ENCODE measurements around the gene PCDHB2.
A peak's percentile ranks its signal among the peaks of the same experiment; 100 is the strongest.
"Not testable (repeated sequence)": the region's sequence is repeated elsewhere in the genome, so short reads cannot be mapped to it uniquely, and the experiment has no call there.

The PCDHB2 gene

GRCh38 chr5:141094481-141095262 lies at the start of gene PCDHB2:
PCDHB2 (plus strand) TSS chr5:141094615; CDS start chr5:141094791, 176 bp downstream.
- DNase-seq = peak; percentile 18

DNA sequence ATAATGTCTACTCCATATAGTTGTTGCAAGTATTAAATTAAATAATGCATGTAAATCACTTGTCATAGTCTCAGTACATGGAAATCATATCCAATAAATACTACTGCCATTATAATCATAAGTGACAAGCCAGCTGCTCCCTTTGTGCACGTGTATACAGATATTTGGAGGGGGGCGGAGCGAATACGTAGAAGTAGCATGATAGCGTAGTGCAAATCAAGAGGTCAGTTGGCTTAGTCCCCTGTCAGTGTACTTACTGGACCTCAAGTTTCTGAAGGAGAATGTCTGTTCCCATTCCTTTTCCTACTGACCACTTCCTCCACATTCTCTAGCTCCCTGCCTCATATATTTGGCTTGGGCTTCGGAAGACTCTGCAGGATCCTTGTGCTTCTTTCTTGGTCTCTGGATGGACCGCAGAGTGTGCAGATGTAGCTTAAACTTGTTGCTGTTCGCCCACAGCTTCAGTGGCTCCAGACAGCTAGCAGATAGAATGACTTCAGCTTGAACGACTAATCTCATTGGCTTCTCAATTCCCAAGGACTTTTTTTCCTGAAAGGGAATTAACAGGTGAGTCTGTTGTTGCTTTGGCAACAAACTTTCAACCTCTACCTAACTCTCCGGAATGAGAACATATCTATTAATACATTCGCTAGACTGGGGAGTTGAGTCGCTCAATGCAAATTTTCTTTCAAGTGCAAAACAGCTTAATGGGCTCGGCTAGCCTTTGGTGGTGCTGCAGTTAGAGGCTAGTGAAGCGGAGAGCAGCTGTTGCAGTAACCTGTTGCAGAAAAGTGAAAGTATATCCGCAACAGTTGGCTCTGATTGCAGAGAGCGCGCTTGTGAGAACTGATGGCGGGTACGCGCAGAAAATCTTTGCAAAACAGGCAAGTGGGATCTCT lies 43.5 kb upstream of the PCDHB2 start, which contains the start of gene PCDHB1:
Gene PCDHB1, plus strand, starts transcription at position 753 of the 899 bp plus-strand sequence. Its CDS starts 97 bp downstream, at position 850.
- DNase-seq = no peak

GRCh38 chr5:141051521-141051866 lies 42.9 kb upstream of the PCDHB2 start:
- no peak for DNase-seq

- no peak for DNase-seq
These were observed 16.6 kb upstream of the PCDHB2 start for GRCh38 chr5:141077826-141078225.

DNA sequence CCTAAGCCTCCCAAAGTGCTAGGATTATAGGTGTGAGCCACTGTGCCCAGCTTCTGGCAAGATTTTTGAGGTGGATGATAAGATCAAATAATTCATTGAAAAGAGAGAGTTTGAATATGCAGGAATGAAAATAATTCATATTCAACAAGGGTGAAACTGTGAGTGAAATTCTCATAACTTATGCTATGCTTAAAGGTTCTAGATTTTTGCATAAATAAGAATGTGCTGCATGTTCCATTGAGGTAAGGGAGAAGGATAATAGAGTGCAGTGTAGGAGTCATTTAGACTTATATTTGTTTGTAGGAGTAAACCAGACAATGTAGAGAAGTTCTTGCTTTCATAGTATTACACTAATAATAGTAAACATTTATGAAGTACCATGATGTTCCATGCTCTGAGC lies 12.2 kb upstream of the PCDHB2 start:
- no peak for DNase-seq

DNA sequence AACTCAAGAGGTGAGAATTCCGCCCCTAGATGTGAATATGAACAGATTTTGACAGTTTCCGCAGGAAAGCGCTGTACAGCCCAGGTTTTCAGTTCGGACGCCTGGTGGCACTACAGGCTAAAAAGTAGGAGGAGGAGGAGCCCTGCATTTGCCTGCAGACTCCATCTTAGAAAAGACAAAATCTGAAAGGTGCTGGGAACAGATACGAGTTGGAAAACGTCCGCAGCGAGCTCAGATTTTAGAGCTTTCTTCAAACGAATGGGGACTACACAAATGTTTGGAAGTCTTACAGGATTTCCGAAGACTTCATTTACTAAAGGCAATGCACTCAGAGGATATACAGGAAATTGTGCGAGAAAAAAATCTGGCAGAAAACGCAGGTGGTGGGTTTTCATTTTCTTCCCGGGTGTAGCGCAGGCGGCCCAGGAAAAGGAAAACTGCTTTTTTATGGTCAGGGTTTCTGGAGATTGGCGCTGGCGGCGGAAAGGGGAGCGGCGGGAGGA lies 9.9 kb upstream of the PCDHB2 start:
- peak; percentile 23 for DNase-seq

DNA sequence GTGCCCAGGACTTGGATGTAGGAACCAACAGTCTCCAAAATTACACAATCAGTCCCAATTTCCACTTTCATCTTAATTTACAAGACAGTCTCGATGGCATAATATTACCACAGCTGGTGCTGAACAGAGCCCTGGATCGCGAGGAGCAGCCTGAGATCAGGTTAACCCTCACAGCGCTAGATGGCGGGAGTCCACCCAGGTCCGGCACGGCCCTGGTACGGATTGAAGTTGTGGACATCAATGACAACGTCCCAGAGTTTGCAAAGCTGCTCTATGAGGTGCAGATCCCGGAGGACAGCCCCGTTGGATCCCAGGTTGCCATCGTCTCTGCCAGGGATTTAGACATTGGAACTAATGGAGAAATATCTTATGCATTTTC lies 837 bp downstream of the PCDHB2 start:
- no peak for DNase-seq

DNA sequence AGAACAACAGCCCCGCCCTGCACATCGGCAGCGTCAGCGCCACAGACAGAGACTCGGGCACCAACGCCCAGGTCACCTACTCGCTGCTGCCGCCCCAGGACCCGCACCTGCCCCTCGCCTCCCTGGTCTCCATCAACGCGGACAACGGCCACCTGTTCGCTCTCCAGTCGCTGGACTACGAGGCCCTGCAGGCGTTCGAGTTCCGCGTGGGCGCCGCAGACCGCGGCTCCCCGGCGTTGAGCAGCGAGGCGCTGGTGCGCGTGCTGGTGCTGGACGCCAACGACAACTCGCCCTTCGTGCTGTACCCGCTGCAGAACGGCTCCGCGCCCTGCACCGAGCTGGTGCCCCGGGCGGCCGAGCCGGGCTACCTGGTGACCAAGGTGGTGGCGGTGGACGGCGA lies 1.8 kb downstream of the PCDHB2 start:
- not testable (repeated sequence) for DNase-seq

GRCh38 chr5:141096586-141096985 lies 2.2 kb downstream of the PCDHB2 start:
- DNase-seq = not testable (repeated sequence)

GRCh38 chr5:141100243-141100805 lies 5.9 kb downstream of the PCDHB2 start, which contains the start of gene PCDHB3:
PCDHB3 (plus strand) TSS chr5:141100473; CDS start chr5:141100650, 177 bp downstream.
- DNase-seq = peak; percentile 19

DNA sequence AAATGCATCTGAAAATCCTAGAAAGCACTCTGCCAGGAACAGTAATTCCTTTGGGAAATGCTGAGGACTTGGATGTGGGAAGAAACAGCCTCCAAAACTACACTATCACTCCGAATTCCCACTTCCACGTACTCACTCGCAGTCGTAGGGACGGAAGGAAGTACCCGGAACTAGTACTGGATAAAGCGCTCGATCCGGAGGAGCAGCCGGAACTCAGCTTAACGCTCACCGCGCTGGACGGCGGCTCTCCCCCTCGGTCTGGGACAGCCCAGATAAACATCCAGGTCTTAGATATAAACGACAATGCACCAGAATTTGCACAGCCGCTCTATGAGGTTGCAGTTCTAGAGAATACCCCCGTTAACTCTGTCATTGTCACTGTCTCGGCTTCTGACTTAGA lies 6.6 kb downstream of the PCDHB2 start:
- no peak for DNase-seq

- DNase-seq = not testable (repeated sequence)
These were observed 7.7 kb downstream of the PCDHB2 start for GRCh38 chr5:141102070-141102469.

DNA sequence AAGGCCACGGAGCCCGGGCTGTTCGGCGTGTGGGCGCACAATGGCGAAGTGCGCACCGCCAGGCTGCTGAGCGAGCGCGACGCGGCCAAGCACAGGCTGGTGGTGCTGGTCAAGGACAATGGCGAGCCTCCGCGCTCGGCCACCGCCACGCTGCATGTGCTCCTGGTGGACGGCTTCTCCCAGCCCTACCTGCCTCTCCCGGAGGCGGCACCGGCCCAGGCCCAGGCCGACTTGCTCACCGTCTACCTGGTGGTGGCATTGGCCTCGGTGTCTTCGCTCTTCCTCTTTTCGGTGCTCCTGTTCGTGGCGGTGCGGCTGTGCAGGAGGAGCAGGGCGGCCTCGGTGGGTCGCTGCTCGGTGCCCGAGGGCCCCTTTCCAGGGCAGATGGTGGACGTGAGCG lies 8.1 kb downstream of the PCDHB2 start:
- not testable (repeated sequence) for DNase-seq

DNA sequence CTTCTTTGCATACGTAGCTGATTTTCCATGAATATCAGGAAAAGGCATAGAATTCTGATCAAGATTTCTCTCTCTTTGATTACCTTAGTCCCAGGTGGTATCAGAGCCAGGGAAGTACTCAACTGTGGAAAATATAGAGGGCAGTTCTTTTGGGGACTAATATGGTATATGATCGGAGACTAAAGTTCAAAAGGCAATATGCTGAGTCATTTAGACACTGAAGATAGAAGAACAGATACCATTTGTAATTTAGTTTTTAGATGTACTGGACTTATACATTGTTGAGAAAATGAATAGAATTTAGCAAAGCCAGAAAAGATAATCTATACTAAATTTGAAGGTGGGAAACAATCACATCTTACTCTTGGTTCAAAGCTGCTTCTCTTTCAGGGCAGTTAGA lies 10.9 kb downstream of the PCDHB2 start:
- no peak for DNase-seq

- no peak for DNase-seq
These were observed 24.8 kb downstream of the PCDHB2 start for GRCh38 chr5:141119250-141119649.

DNA sequence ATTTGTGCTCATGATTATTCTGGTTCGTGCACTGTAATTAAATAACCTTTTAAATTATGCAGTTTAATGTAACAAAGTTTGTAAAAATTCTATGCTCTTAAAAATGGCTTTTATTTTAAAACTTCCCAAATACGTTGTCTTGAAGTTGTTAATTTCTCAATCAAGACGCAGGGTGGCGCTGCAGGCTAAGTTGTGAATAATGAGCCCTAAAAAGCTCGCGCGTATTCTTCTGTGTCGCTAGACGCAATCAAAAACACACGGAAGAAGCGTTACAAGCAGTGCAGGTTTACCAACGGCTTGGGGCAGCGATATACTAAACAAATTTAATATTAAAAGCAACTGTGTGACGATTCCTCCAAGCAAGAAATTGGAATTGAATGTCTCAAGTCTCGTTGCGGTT lies 27.1 kb downstream of the PCDHB2 start, which contains the start of gene PCDHB4:
Gene PCDHB4, plus strand, starts transcription at position 256 of the 400 bp plus-strand sequence. CDS start 181 bp downstream, outside the sequence.
- DNase-seq = peak; percentile 23

- no peak for DNase-seq
These were observed 27.6 kb downstream of the PCDHB2 start for GRCh38 chr5:141121985-141122384.

DNA sequence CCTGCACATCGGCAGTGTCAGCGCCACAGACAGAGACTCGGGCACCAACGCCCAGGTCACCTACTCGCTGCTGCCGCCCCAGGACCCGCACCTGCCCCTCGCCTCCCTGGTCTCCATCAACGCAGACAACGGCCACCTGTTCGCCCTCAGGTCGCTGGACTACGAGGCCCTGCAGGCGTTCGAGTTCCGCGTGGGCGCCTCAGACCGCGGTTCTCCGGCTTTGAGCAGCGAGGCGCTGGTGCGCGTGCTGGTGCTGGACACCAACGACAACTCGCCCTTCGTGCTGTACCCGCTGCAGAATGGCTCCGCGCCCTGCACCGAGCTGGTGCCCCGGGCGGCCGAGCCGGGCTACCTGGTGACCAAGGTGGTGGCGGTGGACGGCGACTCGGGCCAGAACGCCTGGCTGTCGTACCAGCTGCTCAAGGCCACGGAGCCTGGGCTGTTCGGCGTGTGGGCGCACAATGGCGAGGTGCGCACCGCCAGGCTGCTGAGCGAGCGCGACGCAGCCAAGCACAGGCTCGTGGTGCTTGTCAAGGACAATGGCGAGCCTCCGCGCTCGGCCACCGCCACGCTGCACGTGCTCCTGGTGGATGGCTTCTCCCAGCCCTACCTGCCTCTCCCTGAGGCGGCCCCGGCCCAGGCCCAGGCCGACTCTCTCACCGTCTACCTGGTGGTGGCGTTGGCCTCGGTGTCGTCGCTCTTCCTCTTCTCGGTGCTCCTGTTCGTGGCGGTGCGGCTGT lies 29.2 kb downstream of the PCDHB2 start:
- not testable (repeated sequence) for DNase-seq

DNA sequence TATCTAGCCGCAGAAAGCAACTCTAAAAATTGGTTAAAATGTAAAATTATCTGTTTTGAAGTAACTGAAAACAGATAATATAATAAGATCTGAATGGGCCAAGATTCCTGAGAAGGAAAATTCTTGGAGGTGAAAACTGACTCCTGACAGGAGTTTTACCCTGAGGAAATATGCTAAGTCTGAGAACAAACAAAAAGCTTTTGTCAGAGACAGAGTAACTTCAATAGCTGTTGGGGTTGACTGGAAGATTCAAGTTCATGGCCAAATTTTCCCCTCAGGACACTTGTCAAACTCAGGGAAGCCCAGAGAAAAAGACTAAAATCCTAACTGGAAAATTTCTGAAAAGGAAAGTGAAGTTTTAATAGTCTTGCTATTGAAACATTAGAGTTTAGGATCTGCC lies 32.9 kb downstream of the PCDHB2 start:
- DNase-seq = no peak

- no peak for DNase-seq
These were observed 40.8 kb downstream of the PCDHB2 start, which contains the start of gene PCDHB5 for GRCh38 chr5:141135030-141135717. PCDHB5 (plus strand) TSS chr5:141135206; CDS start chr5:141135435, 229 bp downstream.

GRCh38 chr5:141135718-141136266 lies 41.4 kb downstream of the PCDHB2 start:
- no peak for DNase-seq

All from right hindlimb (tissue), 1 donor.